GM12878 (cell line): ENCODE data around the gene LMCD1. TPM values are rescaled to one million over a fixed set of nuclear protein-coding genes. Genes with fewer than 3 reads are reported as not detected.

Source experiments
- ATAC-seq: fragments of 200-7000 bp; cut with Tn5 transposase; 3 replicates; pipeline ENCODE4 v1.9.1; 2020; ENCODE audit warnings: mild to moderate bottlenecking, moderate library complexity
- BruUV-seq: library from RNA; stranded (reverse); fragments of 400-500 nt; replicated peaks from 2 replicates; lab custom pipeline; 2021; lab: Mats Ljungman, UMichigan
- CTCF ChIA-PET: fragments of 300-600 bp; sonication (Branson Sonifier 250); formaldehyde crosslinking; extraction: SDS; loops from one replicate; lab custom pipeline; 2021; ENCODE audit warnings: inconsistent platforms; lab: Yijun Ruan, JAX
- POLR2A ChIA-PET: fragments of 350-600 bp; formaldehyde crosslinking; extraction: SDS; loops from one replicate; lab custom pipeline; 2021; ENCODE audit warnings: inconsistent platforms; lab: Charles Lee
- RAD21 ChIA-PET: fragments of 300-600 bp; sonication (Branson Sonifier 250); formaldehyde crosslinking; loops from one replicate; lab custom pipeline; 2023; ENCODE audit warnings: antibody characterized with exemption; ENCODE audit not compliant: unreplicated experiment; lab: Charles Lee
- SMC1A ChIA-PET: fragments of 300-600 bp; sonication (Branson Sonifier 250); formaldehyde crosslinking; loops from one replicate; lab custom pipeline; 2023; ENCODE audit not compliant: unreplicated experiment, uncharacterized antibody; lab: Charles Lee
- DNase-seq: peaks from one replicate; pipeline ENCODE4 v3.0.0-alpha.2; 2011; ENCODE audit warnings: low read depth, low spot score
- FAIRE-seq: peaks from 3 replicates; lab custom pipeline; 2011; peaks lifted over from hg19 to GRCh38; lab: Jason Lieb, UNC
- H2AFZ ChIP-seq: 2 replicates; pipeline ENCODE4 v1.6.0; 2011; ENCODE audit warnings: low read depth, low read length, control low read depth; ENCODE audit not compliant: control insufficient read depth
- H3K27ac ChIP-seq: 2 replicates; pipeline ENCODE4 v1.5.1; 2011; ENCODE audit warnings: control low read depth; ENCODE audit not compliant: control insufficient read depth, insufficient read depth
- H3K27me3 ChIP-seq, 2 experiments: replicated peaks in 1 of 2; 2 replicates each; pipeline versions ENCODE4 v1.6.0 to v1.6.1; 2011; ENCODE audit warnings: low read length in 1 of 2; ENCODE audit not compliant: control insufficient read depth in 2 of 2, insufficient read depth in 2 of 2
- H3K36me3 ChIP-seq, 2 experiments: 2 replicates each; pipeline ENCODE4 v1.5.1; 2011; ENCODE audit warnings: low read length in 1 of 2; ENCODE audit not compliant: control insufficient read depth in 2 of 2, insufficient read depth in 2 of 2
- H3K4me1 ChIP-seq: 2 replicates; pipeline ENCODE4 v1.6.1; 2011; ENCODE audit warnings: mild to moderate bottlenecking, low read length, moderate library complexity, mixed read lengths; ENCODE audit not compliant: control insufficient read depth, insufficient read depth
- H3K4me2 ChIP-seq: 2 replicates; pipeline ENCODE4 v1.6.0; 2011; ENCODE audit warnings: control low read depth; ENCODE audit not compliant: control insufficient read depth, insufficient read depth
- H3K4me3 ChIP-seq: fragments of 200-600 bp; sonication (generic); 2 replicates; pipeline ENCODE4 v1.5.1; 2016
- H3K79me2 ChIP-seq: 2 replicates; pipeline ENCODE4 v1.6.0; 2011; ENCODE audit warnings: low read length; ENCODE audit not compliant: control insufficient read depth, insufficient read depth
- H3K9ac ChIP-seq: 2 replicates; pipeline ENCODE4 v1.8.0; 2011; ENCODE audit warnings: low read length, control low read depth, mixed read lengths; ENCODE audit not compliant: control insufficient read depth, insufficient read depth
- H3K9me3 ChIP-seq: replicated peaks from 3 replicates; pipeline ENCODE4 v1.5.1; 2011; ENCODE audit warnings: mild to moderate bottlenecking, low read length; ENCODE audit not compliant: control insufficient read depth, insufficient read depth
- H4K20me1 ChIP-seq: 2 replicates; pipeline ENCODE4 v1.6.0; 2011; ENCODE audit not compliant: control insufficient read depth, insufficient read depth
- EED ChIP-seq: sonication (generic); IDR thresholded peaks from 2 replicates; pipeline ENCODE4 v1.6.1; 2016; ENCODE audit warnings: antibody characterized with exemption, low read depth
- ESRRA ChIP-seq: IDR thresholded peaks from 2 replicates; pipeline ENCODE4 v1.6.1; 2012; ENCODE audit warnings: mild to moderate bottlenecking, low read length, improper control_type of control experiment
- ETV6 ChIP-seq, 2 experiments: fragments of 450-650 bp in 1 of 2; IDR thresholded peaks in 1 of 2; conservative IDR thresholded peaks in 1 of 2; 2 replicates each; pipeline ENCODE4 v1.6.1; 2014; ENCODE audit warnings: antibody characterized with exemption in 1 of 2, borderline replicate concordance in 1 of 2, low read depth in 1 of 2, mild to moderate bottlenecking in 1 of 2, moderate library complexity in 1 of 2
- MEF2A ChIP-seq: IDR thresholded peaks from 2 replicates; pipeline ENCODE4 v1.6.1; 2011; ENCODE audit warnings: low read depth, mild to moderate bottlenecking, low read length, moderate library complexity; ENCODE audit not compliant: insufficient read depth
- MTA2 ChIP-seq: fragments of 450-650 bp; IDR thresholded peaks from 2 replicates; pipeline ENCODE4 v1.6.1; 2016; ENCODE audit warnings: low read depth, mild to moderate bottlenecking, moderate library complexity
- MYB ChIP-seq: fragments of 150-350 bp; IDR thresholded peaks from 2 replicates; pipeline ENCODE4 v1.6.1; 2014; ENCODE audit warnings: mild to moderate bottlenecking, low read depth, low read length, borderline replicate concordance
- NBN ChIP-seq: fragments of 450-650 bp; IDR thresholded peaks from 2 replicates; pipeline ENCODE4 v1.6.1; 2016
- SMAD1 ChIP-seq: fragments of 450-650 bp; IDR thresholded peaks from 2 replicates; pipeline ENCODE4 v1.6.1; 2018; ENCODE audit warnings: mild to moderate bottlenecking, low read depth; ENCODE audit not compliant: partially characterized antibody
- TARDBP ChIP-seq: IDR thresholded peaks from 2 replicates; pipeline ENCODE4 v1.6.1; 2016; ENCODE audit warnings: borderline replicate concordance
- ZNF384 ChIP-seq: IDR thresholded peaks from 2 replicates; pipeline ENCODE4 v1.6.1; 2012; ENCODE audit warnings: low read depth, mild to moderate bottlenecking, low read length, improper control_type of control experiment, borderline replicate concordance
- WGBS: methylation state at CpG from one replicate; pipeline ENCODE4 v1.1.6; 2016; ENCODE audit warnings: low lambda C conversion rate; ENCODE audit not compliant: insufficient replicate concordance, insufficient coverage; ENCODE audit errors: missing lambda C conversion rate; 5-methylcytosine and 5-hydroxymethylcytosine counted together
- in situ Hi-C: fragments of 300-500 bp; cut with MboI; formaldehyde crosslinking; loops from 9 replicates; pipeline ENCODE4 v1.14.3; 2018; ENCODE audit warnings: mixed read lengths
- intact Hi-C: fragments of 100-400 bp; cut with micrococcal nuclease; formaldehyde crosslinking; loops from one replicate; pipeline ENCODE4 v1.14.2; 2022; ENCODE audit not compliant: unreplicated experiment
- polyA plus RNA-seq, 11 experiments: library from polyadenylated mRNA; depleted of rRNA in 4 of 11; unstranded in 6 of 11; stranded (reverse) in 5 of 11; fragments of >200 nt; fragmentation: Nextera tagmentation in 4 of 11; fragmentation: Illumina TruSeq in 1 of 11; extraction: Ambion mirVana in 4 of 11; extraction: Trizol in 1 of 11; gene quantifications; 1 replicate in 1 of 11; 2 replicates in 10 of 11; pipeline versions ENCODE4 v1.2.1 to v1.2.3, GENCODE V29; 2011 to 2016; ENCODE audit warnings: inconsistent platforms in 2 of 11, missing spikeins in 2 of 11, low read depth in 1 of 11
- total RNA-seq, 4 experiments: library from RNA; depleted of rRNA in 3 of 4; stranded (reverse); fragments of >200 nt in 3 of 4; fragmentation: Illumina TruSeq in 1 of 4; extraction: Trizol in 1 of 4; gene quantifications; 2 replicates each; pipeline versions ENCODE4 v1.2.1 to v1.2.3, GENCODE V29; 2013 to 2021
- TF ChIP-seq, protein P1 (sequence below): fragments of 450-650 bp; IDR thresholded peaks from 2 replicates; pipeline ENCODE4 v1.6.1; 2017; ENCODE audit warnings: borderline replicate concordance
- TF ChIP-seq, protein P2 (sequence below): IDR thresholded peaks from 2 replicates; pipeline ENCODE4 v1.6.1; 2012; ENCODE audit warnings: low read depth, low read length, improper control_type of control experiment
- TF ChIP-seq, protein P3 (sequence below): fragments of 450-650 bp; IDR thresholded peaks from 2 replicates; pipeline ENCODE4 v1.6.1; 2017; ENCODE audit warnings: mild to moderate bottlenecking, moderate library complexity

Gene LMCD1
- total and polyA plus RNA-seq, 10 of the 15 experiments (the other 5 are each of a cell fraction or from before 2014, with no cell fraction given), result 0.27 to 6.4 (median 1.7) TPM

DNA sequence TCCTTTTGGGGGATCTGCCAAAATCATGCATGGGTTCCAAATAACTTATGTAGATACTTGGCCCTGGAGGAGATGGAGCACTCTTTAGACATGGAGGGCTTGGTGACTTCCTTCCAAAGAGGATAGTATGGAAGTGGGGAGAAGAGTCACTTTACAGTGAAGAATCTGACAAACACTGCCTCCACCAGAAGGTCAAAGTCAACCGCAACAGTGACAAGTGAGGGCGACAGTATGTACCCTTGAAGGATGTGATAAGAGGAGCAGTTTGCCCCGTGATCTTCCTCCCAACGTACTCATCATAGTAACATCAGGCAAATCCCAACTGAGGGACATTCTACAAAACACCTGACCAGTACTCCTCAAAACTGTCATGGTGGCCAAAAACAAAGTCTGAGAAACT is 62.0 kb downstream of the LMCD1 start:
- no peak overlapping the region for H3K4me3 ChIP-seq
- TF ChIP-seq MTA2, result no peak
- TF ChIP-seq EED, result no peak
- TF ChIP-seq MEF2A, result no peak
- POLR2A ChIA-PET, result no interaction called here
- H3K27me3 ChIP-seq, result no peaks in the 10 kb centered on the region
- CTCF ChIA-PET, result interaction anchor here (0.8 to 1.3 kb wide), 2 partner anchors 14 to 145 kb away, joined by 3 to 6 read pairs; no protein-coding TSS in a partner anchor
- no TSS peak for BruUV-seq
- RAD21 ChIA-PET, result no interaction called here
- SMC1A ChIA-PET, result no interaction called here
- intact Hi-C loops, result no loop called here
- H4K20me1 ChIP-seq, result no peaks in the 10 kb centered on the region
- H2AFZ ChIP-seq, result no peak overlapping the region
- in situ Hi-C loops, result no loop called here
- no peak for DNase-seq
- no peaks in the 10 kb centered on the region for H3K36me3 ChIP-seq
- no peak overlapping the region for H3K4me2 ChIP-seq
- FAIRE-seq, result no peak
- H3K27ac ChIP-seq, result no peak overlapping the region
- H3K9ac ChIP-seq, result no peak overlapping the region
- H3K4me1 ChIP-seq, result no peaks in the 10 kb centered on the region
- no peaks in the 10 kb centered on the region for H3K79me2 ChIP-seq
- 69% methylated on average over 4 of the region's 4 CpGs for WGBS
- no peak for ATAC-seq
- no peaks in the 10 kb centered on the region for H3K9me3 ChIP-seq

DNA sequence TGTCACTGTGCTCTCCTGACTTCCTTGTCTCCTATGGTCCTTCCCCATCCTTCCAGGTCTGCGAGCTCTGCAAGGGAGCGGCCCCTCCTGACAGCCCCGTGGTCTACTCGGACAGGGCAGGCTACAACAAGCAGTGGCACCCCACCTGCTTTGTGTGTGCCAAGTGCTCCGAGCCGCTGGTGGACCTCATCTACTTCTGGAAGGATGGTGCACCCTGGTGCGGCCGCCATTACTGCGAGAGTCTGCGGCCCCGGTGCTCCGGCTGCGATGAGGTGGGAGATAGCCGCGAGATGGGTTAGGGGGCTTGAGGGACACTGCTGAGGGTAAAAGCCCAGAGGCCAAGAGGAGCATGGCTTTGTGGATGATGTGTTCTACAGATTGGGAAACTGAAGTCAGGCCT is 63.8 kb downstream of the LMCD1 start:
- Histone ChIP-seq H3K36me3 (no peaks in the 10 kb centered on the region), H3K4me2 (no peak overlapping the region), H3K4me3 (no peak overlapping the region), H3K4me1 (no peaks in the 10 kb centered on the region), H3K79me2 (no peaks in the 10 kb centered on the region)
- 82% methylated on average over 15 of the region's 15 CpGs for WGBS
- no peak for FAIRE-seq
- no TSS peak for BruUV-seq
- in situ Hi-C loops, result no loop called here
- intact Hi-C loops, result no loop called here
- TF ChIP-seq, protein P1, sequence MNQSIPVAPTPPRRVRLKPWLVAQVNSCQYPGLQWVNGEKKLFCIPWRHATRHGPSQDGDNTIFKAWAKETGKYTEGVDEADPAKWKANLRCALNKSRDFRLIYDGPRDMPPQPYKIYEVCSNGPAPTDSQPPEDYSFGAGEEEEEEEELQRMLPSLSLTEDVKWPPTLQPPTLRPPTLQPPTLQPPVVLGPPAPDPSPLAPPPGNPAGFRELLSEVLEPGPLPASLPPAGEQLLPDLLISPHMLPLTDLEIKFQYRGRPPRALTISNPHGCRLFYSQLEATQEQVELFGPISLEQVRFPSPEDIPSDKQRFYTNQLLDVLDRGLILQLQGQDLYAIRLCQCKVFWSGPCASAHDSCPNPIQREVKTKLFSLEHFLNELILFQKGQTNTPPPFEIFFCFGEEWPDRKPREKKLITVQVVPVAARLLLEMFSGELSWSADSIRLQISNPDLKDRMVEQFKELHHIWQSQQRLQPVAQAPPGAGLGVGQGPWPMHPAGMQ, result no peak
- TF ChIP-seq ESRRA (no peak), MYB (no peak), TARDBP (no peak), SMAD1 (no peak), ETV6 (conservative IDR thresholded peaks at IDR 0.05 in 1 of 2, IDR thresholded peaks at IDR 0.05 in 1 of 2; ENCODE audit: borderline replicate concordance in 1 of 2, low read depth in 1 of 2) (no peak), NBN (no peak), ZNF384 (no peak)
- TF ChIP-seq, protein P2, sequence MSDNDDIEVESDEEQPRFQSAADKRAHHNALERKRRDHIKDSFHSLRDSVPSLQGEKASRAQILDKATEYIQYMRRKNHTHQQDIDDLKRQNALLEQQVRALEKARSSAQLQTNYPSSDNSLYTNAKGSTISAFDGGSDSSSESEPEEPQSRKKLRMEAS, result no peak
- TF ChIP-seq, protein P3, sequence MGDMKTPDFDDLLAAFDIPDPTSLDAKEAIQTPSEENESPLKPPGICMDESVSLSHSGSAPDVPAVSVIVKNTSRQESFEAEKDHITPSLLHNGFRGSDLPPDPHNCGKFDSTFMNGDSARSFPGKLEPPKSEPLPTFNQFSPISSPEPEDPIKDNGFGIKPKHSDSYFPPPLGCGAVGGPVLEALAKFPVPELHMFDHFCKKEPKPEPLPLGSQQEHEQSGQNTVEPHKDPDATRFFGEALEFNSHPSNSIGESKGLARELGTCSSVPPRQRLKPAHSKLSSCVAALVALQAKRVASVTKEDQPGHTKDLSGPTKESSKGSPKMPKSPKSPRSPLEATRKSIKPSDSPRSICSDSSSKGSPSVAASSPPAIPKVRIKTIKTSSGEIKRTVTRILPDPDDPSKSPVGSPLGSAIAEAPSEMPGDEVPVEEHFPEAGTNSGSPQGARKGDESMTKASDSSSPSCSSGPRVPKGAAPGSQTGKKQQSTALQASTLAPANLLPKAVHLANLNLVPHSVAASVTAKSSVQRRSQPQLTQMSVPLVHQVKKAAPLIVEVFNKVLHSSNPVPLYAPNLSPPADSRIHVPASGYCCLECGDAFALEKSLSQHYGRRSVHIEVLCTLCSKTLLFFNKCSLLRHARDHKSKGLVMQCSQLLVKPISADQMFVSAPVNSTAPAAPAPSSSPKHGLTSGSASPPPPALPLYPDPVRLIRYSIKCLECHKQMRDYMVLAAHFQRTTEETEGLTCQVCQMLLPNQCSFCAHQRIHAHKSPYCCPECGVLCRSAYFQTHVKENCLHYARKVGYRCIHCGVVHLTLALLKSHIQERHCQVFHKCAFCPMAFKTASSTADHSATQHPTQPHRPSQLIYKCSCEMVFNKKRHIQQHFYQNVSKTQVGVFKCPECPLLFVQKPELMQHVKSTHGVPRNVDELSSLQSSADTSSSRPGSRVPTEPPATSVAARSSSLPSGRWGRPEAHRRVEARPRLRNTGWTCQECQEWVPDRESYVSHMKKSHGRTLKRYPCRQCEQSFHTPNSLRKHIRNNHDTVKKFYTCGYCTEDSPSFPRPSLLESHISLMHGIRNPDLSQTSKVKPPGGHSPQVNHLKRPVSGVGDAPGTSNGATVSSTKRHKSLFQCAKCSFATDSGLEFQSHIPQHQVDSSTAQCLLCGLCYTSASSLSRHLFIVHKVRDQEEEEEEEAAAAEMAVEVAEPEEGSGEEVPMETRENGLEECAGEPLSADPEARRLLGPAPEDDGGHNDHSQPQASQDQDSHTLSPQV, result no peak
- TF ChIP-seq, all 136 proteins: peak for 0
- Histone ChIP-seq H3K27me3 (no peaks in the 10 kb centered on the region), H3K27ac (no peak overlapping the region), H4K20me1 (no peaks in the 10 kb centered on the region), H3K9me3 (no peaks in the 10 kb centered on the region), H2AFZ (no peak overlapping the region), H3K9ac (no peak overlapping the region)
- no peak for ATAC-seq
- DNase-seq, result no peak
- RAD21 ChIA-PET, result no interaction called here
- SMC1A ChIA-PET, result no interaction called here
- POLR2A ChIA-PET, result no interaction called here
- CTCF ChIA-PET, result no interaction called here
